Body of pancreas (tissue), 4 donors: Measurements from ENCODE around the gene SLC7A1. TPM values are rescaled to one million over a fixed set of nuclear protein-coding genes. Genes with fewer than 3 reads are reported as not detected.
"Not testable (repeated sequence)": the region's sequence is repeated elsewhere in the genome, so short reads cannot be mapped to it uniquely, and the experiment has no call there.

Experiments
- ATAC-seq: fragments of 150-250 bp; one replicate; pipeline ENCODE4 v1.9.1; 2016
- DNase-seq, 4 donors: peaks; one replicate each; pipeline ENCODE4 v3.0.0-alpha.2; 2019
- H3K27ac ChIP-seq, 4 donors: fragments of 200-600 bp; sonication (generic); 1 replicate in 3 of 4; 2 replicates in 1 of 4; pipeline versions ENCODE4 v1.5.1 to v1.6.1; 2016 to 2019; ENCODE audit warnings: mild to moderate bottlenecking in 1 of 4, mixed read lengths in 1 of 4, moderate library complexity in 1 of 4
- H3K27me3 ChIP-seq, 2 donors: fragments of 200-600 bp; sonication (generic); one replicate each; pipeline ENCODE4 v1.6.0; 2016; ENCODE audit warnings: mild to moderate bottlenecking in 1 of 2
- H3K36me3 ChIP-seq, 2 donors: fragments of 200-600 bp; sonication (generic); replicated peaks in 1 of 2; 2 replicates each; pipeline ENCODE4 v1.5.1; 2016; ENCODE audit warnings: low read depth in 2 of 2; ENCODE audit not compliant: insufficient read depth in 1 of 2
- H3K4me1 ChIP-seq: fragments of 200-600 bp; sonication (generic); one replicate; pipeline ENCODE4 v1.6.0; 2016
- H3K4me3 ChIP-seq, 2 donors: fragments of 200-600 bp; sonication (generic); 1 replicate in 1 of 2; 2 replicates in 1 of 2; pipeline ENCODE4 v1.5.1; 2016 to 2019
- H3K9me3 ChIP-seq, 3 donors: fragments of 200-600 bp; sonication (generic); 1 replicate in 2 of 3; 2 replicates in 1 of 3; pipeline ENCODE4 v1.5.1; 2016
- CTCF ChIP-seq, 7 experiments: fragments of 450-650 bp in 4 of 7; fragments of 200-600 bp in 3 of 7; sonication (generic) in 3 of 7; IDR thresholded peaks; one replicate each; pipeline ENCODE4 v1.5.1; 2016 to 2019; ENCODE audit warnings: antibody characterized with exemption in 7 of 7
- POLR2A ChIP-seq, 3 donors: fragments of 450-650 bp; IDR thresholded peaks; one replicate each; pipeline ENCODE4 v1.6.1; 2016; ENCODE audit warnings: antibody characterized with exemption in 3 of 3, mild to moderate bottlenecking in 2 of 3
- WGBS, 2 donors: methylation state at CpG; one replicate each; pipeline ENCODE4 v1.1.5; 2017; 5-methylcytosine and 5-hydroxymethylcytosine counted together
- intact Hi-C: fragments of 100-400 bp; cut with DNase I; formaldehyde crosslinking; loops from one replicate; pipeline ENCODE4 v1.15.1; 2023
- total RNA-seq, 2 donors: library from RNA; depleted of rRNA; stranded (reverse); fragments of >200 nt; gene quantifications; one replicate each; pipeline ENCODE4 v1.1.0, GENCODE V29; 2016

The SLC7A1 gene
- total RNA-seq = 10 to 100 TPM; 15.3 to 30.3 TPM

GRCh38 chr13:29595380-29596063, at the start of gene SLC7A1:
Gene SLC7A1 (minus strand): TSS chr13:29595688. CDS start chr13:29536188, 59,500 bp downstream.
- DNase-seq (peak; percentile 81 to 88 (median 82)), ATAC-seq (peak; percentile 88)
- no peaks in the 10 kb centered on the region for H3K36me3 ChIP-seq
- 0 to 1% methylated on average over 6 to 70 of the region's 98 CpGs for WGBS, 2 donors
- H3K4me1 ChIP-seq = peaks cover 16% of the 10 kb centered on the region
- no peaks in the 10 kb centered on the region for H3K9me3 ChIP-seq
- H3K27ac ChIP-seq = peak within 1 kb of the TSS; percentile 78 to 94 (median 90)
- intact Hi-C loops = no loop called here
- H3K4me3 ChIP-seq = peak within 1 kb of the TSS; percentile 76 to 86
- H3K27me3 ChIP-seq = no peaks in the 10 kb centered on the region
- peak in 2 of 7 experiments; percentile 4 to 31 for TF ChIP-seq CTCF (IDR thresholded peaks at IDR 0.05)
- TF ChIP-seq POLR2A (IDR thresholded peaks at IDR 0.05) = peak; percentile 11 to 30 (median 20)

- no peaks in the 10 kb centered on the region for H3K9me3 ChIP-seq
- ATAC-seq = no peak
- DNase-seq = no peak
- intact Hi-C loops = no loop called here
- no peaks in the 10 kb centered on the region for H3K4me1 ChIP-seq
- no peaks in the 10 kb centered on the region for H3K27me3 ChIP-seq
- H3K36me3 ChIP-seq = no peaks in the 10 kb centered on the region
- no peak overlapping the region for H3K4me3 ChIP-seq
- TF ChIP-seq POLR2A (IDR thresholded peaks at IDR 0.05) (no peak), CTCF (IDR thresholded peaks at IDR 0.05) (no peak)
- no peak overlapping the region for H3K27ac ChIP-seq
- 52 to 68% methylated on average over 4 of the region's 4 CpGs for WGBS, 2 donors
These were observed 45.2 kb upstream of the SLC7A1 start for GRCh38 chr13:29640665-29641064.

GRCh38 chr13:29636831-29637230, 41.3 kb upstream of the SLC7A1 start:
- WGBS, 2 donors = 81 to 88% methylated on average over 2 to 4 of the region's 4 CpGs
- H3K4me1 ChIP-seq, DNase-seq, H3K36me3 ChIP-seq, H3K27ac ChIP-seq, ATAC-seq, H3K9me3 ChIP-seq, intact Hi-C loops, H3K27me3 ChIP-seq, H3K4me3 ChIP-seq: not testable (repeated sequence)

GRCh38 chr13:29624997-29625396, 29.5 kb upstream of the SLC7A1 start:
- ATAC-seq = no peak
- no peaks in the 10 kb centered on the region for H3K36me3 ChIP-seq
- no peak overlapping the region for H3K27ac ChIP-seq
- H3K4me1 ChIP-seq = no peaks in the 10 kb centered on the region
- intact Hi-C loops = no loop called here
- TF ChIP-seq POLR2A (IDR thresholded peaks at IDR 0.05) (no peak), CTCF (IDR thresholded peaks at IDR 0.05) (no peak)
- no peak for DNase-seq
- H3K27me3 ChIP-seq = no peaks in the 10 kb centered on the region
- H3K9me3 ChIP-seq = peaks cover 0 to under 1% (median 0%) of the 10 kb centered on the region in 3 donors
- H3K4me3 ChIP-seq = no peak overlapping the region
- WGBS, 2 donors = 74 to 84% methylated on average over 3 to 5 of the region's 5 CpGs

GRCh38 chr13:29621841-29622240, 26.4 kb upstream of the SLC7A1 start:
- no peak for ATAC-seq
- no peak for TF ChIP-seq POLR2A (IDR thresholded peaks at IDR 0.05)
- no peak for TF ChIP-seq CTCF (IDR thresholded peaks at IDR 0.05)

More at GRCh38 chr13:29621841-29622240, 26.4 kb upstream of the SLC7A1 start:
- WGBS, 2 donors = 94 to 96% methylated on average over 7 of the region's 7 CpGs
- Histone ChIP-seq H3K4me1 (no peaks in the 10 kb centered on the region), H3K27me3 (no peaks in the 10 kb centered on the region), H3K27ac (no peak overlapping the region), H3K36me3 (no peaks in the 10 kb centered on the region), H3K4me3 (no peak overlapping the region), H3K9me3 (peaks cover 0 to 3% (median 0%) of the 10 kb centered on the region in 3 donors)
- no peak for DNase-seq
- intact Hi-C loops = no loop called here
